IPS-NIHi11 (cell line): ENCODE measurements around the gene TAGAP.
A peak's percentile ranks its signal among the peaks of the same experiment; 100 is the strongest.
"Not testable (repeated sequence)": the region's sequence is repeated elsewhere in the genome, so short reads cannot be mapped to it uniquely, and the experiment has no call there.

Source experiments
- DNase-seq: peaks from one replicate; pipeline ENCODE4 v3.0.0; 2012; ENCODE audit warnings: mixed read lengths, low spot score

The TAGAP gene

DNA sequence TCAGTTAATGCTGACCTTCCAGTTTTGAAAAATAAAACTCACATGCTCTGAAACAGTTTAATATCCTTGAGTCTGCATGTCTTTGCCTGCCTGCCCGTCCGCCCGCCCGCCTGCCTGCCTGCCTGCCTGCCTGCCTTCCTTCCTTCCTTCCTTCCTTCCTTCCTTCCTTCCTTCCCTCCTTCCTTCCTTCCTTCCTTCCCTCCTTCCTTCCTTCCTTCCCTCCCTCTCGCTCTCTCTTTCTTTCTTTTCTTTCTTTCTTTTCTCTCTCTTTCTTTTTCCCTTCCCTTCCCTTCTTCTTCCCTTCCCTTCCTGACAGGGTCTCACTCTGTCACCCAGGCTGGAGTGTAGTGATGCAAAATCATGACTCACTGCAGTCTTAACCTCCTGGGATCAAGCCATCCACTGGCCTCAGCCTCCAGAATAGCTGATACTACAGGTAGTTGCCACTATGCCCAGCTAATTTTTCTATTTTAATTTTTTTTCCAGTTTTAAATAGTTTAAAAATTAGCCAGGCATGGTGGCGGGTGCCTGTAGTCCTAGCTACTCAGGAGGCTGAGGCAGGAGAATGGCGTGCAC lies 34.7 kb downstream of the TAGAP start:
- not testable (repeated sequence) for DNase-seq

DNA sequence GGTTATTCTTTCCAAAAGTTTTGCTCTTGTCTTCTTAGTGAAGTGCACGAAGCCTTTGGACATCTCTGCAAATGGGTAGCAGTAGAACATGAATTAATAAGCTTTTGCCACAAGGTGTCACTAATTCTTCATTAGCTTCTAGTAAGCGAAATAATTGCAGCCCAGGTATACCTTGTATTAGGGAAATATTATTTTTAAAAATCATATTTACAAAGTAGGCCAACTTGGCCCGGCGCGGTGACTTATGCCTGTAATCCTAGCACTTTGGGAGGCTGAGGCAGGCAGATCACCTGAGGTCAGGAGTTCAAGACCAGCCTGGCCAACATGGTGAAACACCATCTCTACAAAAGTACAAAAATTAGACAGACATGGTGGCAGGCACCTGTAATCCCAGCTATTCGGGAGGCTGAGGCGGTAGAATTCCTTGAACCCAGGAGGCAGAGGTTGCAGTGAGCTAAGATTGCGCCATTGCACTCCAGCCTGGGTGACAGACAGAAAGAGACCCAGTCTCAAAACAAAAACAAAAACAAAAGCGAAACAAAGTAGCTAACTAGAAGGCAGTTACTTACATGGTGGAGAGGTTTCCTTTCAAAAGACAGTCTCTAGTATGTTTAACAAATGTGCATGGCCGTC lies 36.0 kb downstream of the TAGAP start:
- peak; percentile 28 for DNase-seq

- no peak for DNase-seq
Measured at GRCh38 chr6:159007510-159007909, 37.3 kb downstream of the TAGAP start.

DNA sequence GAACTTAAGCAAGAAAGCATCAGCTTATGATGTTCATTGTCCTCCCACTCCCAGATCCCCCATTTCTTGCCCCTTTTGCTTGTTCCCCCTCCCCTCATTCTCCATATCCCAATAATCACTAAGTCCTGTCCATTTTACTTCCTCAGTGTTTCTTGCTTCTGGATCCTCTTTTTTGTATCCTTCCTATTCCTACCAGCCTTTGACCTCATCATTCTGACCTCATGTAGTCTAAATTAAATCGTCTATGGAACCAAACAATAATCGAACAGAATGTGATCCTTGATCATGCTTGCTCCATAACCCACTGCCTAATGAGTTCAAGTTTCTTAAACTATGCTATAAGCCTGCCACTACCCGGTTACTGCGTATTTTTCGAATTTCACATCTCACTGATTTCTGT lies 39.4 kb downstream of the TAGAP start:
- no peak for DNase-seq

DNA sequence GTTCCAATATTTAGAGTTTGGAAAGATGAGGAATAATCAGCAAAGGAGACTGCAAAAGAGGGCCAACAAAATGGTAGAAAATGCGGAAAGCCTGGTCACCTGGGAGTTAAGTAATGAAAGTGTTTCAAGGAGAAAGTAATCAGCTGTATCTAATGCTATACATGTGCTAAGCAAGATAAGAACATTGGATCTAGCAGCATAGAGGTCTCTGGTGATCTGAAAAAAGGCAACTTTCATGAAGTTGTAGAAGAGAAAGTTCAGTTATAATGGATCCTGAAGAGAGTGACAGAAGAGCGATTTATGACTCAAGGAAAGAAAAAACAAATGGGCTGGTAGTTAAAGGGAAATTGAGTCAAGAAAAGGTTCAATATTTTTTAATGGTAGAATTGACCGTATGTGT lies 40.2 kb downstream of the TAGAP start:
- DNase-seq = no peak

- no peak for DNase-seq
Measured at GRCh38 chr6:159002432-159003155, 42.2 kb downstream of the TAGAP start.

- peak; percentile 97 for DNase-seq
Measured at GRCh38 chr6:158999666-159000403, 45.0 kb downstream of the TAGAP start, which contains the start of gene RSPH3. Gene RSPH3 (minus strand): TSS chr6:159000202. CDS start chr6:158999550, 652 bp downstream.

- DNase-seq = no peak
Measured at GRCh38 chr6:158999154-158999665, 45.6 kb downstream of the TAGAP start.

- no peak for DNase-seq
Measured at GRCh38 chr6:158996856-158997255, 47.9 kb downstream of the TAGAP start.

DNA sequence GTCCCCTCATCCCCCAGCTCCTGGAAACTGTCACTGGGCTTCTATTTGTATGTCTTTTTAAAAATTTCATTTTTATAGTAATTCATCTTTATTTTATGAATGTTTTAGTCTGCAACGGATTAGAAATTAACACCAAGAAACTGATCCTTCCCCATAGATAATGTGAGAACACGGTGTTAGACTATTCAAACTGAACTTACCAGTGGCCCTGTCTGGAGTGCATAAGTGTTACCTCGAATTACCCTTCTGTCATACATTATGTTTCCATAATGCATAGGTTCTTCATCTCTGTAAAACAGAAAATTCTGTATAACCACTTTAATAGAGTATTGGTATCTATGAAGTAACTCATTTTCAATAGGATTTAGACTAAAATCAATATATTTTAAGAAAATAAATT lies 51.2 kb downstream of the TAGAP start:
- DNase-seq = no peak

DNA sequence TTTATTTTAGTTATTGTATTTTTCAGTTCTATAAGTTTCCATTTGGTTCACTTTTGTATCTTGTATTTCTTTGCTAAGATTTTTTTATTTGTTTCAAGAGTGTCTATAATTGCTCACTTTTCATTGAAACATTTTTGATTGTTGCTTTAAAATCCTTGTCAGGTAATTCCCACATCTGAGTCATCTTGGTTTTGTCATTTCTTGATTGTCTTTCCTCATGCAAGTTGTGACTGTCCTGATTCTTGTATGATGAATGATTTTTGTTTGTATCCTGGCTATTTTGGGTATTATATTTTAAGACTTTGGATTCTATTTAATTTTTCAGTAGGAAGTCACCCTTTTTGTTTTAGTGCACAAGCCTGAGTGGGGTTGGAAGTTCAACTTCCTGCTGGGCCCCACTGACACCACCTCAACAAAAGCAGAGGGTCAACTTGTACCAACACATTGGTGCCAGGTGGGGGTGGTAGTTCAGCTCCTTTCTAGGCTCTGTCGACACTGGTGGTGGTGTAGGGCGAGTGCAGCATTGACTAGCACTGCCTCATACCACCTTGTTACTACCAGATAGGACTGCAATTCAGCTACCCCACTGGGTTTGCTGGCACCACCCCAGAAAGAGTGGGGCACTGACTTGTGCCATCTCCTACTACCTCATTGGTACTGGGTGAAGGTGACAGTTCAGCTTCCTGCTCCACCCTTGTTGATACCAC lies 53.6 kb downstream of the TAGAP start:
- DNase-seq = no peak

DNA sequence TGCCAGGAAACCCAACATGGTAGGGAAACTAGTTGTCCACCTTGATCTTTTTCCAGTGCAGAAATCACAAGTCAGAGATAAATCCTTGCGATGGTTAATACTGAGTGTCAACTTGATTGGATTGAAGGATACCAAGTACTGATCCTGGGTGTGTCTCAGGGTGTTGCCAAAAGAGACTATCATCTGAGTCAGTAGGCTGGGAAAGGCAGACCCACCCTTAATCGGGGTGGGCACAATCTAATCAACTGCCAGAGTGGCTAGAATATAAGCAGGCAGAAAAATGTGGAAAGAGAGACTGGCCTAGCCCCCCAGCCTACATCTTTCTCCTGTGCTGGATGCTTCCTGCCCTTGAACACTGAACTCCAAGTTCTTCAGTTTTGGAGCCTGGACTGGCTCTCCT lies 55.1 kb downstream of the TAGAP start:
- DNase-seq = not testable (repeated sequence)

DNA sequence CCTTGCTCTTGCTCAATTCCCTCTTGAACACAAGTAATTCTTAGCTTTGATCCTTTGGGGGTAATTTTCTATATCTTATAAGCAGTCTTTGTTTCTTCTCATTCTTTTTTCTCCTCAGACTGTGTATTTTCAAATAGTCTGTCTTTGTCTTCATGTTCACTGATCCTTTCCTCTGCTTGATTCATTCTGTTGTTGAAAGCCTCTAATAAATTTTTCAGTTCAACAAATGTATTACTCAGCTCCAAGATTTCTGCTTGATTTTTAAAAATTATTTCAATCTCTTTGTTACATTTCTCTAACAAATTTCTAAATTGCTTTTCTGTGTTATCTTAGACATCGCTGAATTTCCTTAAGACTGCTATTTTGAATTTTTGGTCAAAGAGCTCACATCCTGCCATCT lies 56.3 kb downstream of the TAGAP start:
- no peak for DNase-seq

DNA sequence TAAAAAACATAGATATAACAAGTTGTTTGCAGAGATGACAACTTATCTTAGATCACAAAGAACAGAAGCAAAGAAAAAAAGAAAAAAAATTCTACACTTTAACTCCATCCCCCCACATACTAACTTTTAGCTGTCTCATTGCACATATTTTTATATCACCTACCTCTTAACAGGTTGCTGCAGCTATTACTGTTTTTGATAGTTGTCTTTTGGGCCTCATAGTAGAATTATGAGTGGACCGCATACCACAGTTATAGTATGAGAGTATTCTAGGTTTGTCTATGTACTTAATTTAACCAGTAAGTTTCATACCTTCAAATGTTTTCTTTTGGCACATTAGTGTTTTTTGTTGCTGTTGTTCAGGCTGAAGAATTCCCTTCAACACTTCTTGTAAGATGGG lies 57.1 kb downstream of the TAGAP start:
- no peak for DNase-seq
